ENCODE results near the gene KLK8. TPM values are rescaled to one million over a fixed set of nuclear protein-coding genes. Genes with fewer than 3 reads are reported as not detected.
A peak's percentile ranks its signal among the peaks of the same experiment; 100 is the strongest.

Gene KLK8
- total RNA-seq, 1 experiment from 2014 or later = 2.7 TPM

DNA sequence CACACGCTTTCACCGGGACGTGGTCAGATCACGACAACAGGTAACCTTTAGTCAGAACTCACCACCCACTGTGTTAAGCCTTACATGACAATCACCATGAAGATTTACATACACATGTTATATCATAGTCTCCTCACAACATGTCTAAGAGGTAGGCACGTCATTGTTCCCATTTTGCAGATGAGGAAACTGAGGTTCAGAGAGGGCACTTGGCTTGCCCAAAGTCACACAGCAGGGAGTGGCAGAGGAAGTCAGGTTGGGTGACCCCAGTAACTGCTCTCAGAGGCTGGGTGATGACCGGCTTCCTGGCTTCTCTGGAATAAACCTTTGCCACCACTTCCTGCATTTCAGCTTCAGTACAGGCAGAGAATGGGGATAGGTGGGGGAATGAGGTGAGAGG, 12.8 kb upstream of the KLK8 start:
- peaks cover 4 to 17% of the 10 kb centered on the region in 2 experiments for H3K4me1 Mint-ChIP-seq
- Histone ChIP-seq H2AK5ac (ENCODE audit: insufficient read length, low read length) (no peak overlapping the region), H3K23me2 (ENCODE audit: insufficient read length, low read depth, low read length, poor library complexity, severe bottlenecking) (peaks cover 13% of the 10 kb centered on the region), H3K56ac (ENCODE audit: insufficient read length, low read depth, low read length) (no peak overlapping the region), H4K8ac (replicated peaks; ENCODE audit: insufficient read length, low read depth, low read length) (no peak overlapping the region), H3K4me2 (ENCODE audit: insufficient read depth, insufficient read length, low read length) (no peak overlapping the region), H3K79me1 (ENCODE audit: insufficient read depth, low read depth, low read length, poor library complexity, severe bottlenecking) (no peaks in the 10 kb centered on the region), H2BK120ac (ENCODE audit: low read depth, low read length, poor library complexity, severe bottlenecking) (no peak overlapping the region), H3T11ph (ENCODE audit: low read length) (no peak overlapping the region), H2BK12ac (ENCODE audit: insufficient read length, low read depth, low read length) (no peak overlapping the region), H4K91ac (ENCODE audit: insufficient read length, low read depth, low read length) (no peak overlapping the region), H2BK5ac (ENCODE audit: insufficient read length, low read length) (no peak overlapping the region), H2BK20ac (ENCODE audit: low read depth, low read length, poor library complexity, severe bottlenecking) (no peak overlapping the region), H2BK15ac (ENCODE audit: low read depth, low read length) (no peak overlapping the region), H3K9ac (ENCODE audit: extremely low read depth, insufficient read length, low read length) (no peak overlapping the region), H3K27ac (ENCODE audit: insufficient read length, low read depth, low read length) (no peak overlapping the region), H4K5ac (ENCODE audit: insufficient read length, low read depth, low read length) (no peak overlapping the region), H3K4me1 (ENCODE audit: insufficient read depth, low read length) (no peaks in the 10 kb centered on the region), H3K27me3 (ENCODE audit: insufficient read depth, low read length) (no peaks in the 10 kb centered on the region; the same call in 1 of the 2 replicates), H3K9me3 (ENCODE audit: control insufficient read depth, low read depth, low read length) (no peaks in the 10 kb centered on the region), H3K18ac (ENCODE audit: insufficient read length, low read depth, low read length) (no peak overlapping the region), H4K20me1 (ENCODE audit: control insufficient read depth, insufficient read depth, insufficient read length) (no peaks in the 10 kb centered on the region), H3K79me2 (ENCODE audit: insufficient read depth, low read length) (no peaks in the 10 kb centered on the region), H3K23ac (ENCODE audit: insufficient read length, low read depth, low read length) (no peak overlapping the region), H3K4ac (ENCODE audit: low read depth, low read length) (no peak overlapping the region), H3K14ac (ENCODE audit: insufficient read depth, low read length) (no peak overlapping the region), H2AFZ (ENCODE audit: low read length) (no peak overlapping the region)
- peaks cover 0 to 13% of the 10 kb centered on the region in 2 experiments; a peak in 4 of 5 replicates for H3K9me3 Mint-ChIP-seq
- DNase-seq = no peak
- H3K27ac Mint-ChIP-seq = peak overlapping the region in 1 of 3 experiments; percentile 40; a peak in 1 of 7 replicates
- WGBS (ENCODE audit: extremely low coverage, insufficient read length, low lambda C conversion rate) = no CpG with 5 or more reads among the region's 6 CpGs
- H3K36me3 Mint-ChIP-seq (ENCODE audit: insufficient read depth in 1 of 3, low read depth in 3 of 3) = peaks cover 0 to 2% (median 0%) of the 10 kb centered on the region in 3 experiments; a peak in 2 of 7 replicates
- TF ChIP-seq, protein P1, sequence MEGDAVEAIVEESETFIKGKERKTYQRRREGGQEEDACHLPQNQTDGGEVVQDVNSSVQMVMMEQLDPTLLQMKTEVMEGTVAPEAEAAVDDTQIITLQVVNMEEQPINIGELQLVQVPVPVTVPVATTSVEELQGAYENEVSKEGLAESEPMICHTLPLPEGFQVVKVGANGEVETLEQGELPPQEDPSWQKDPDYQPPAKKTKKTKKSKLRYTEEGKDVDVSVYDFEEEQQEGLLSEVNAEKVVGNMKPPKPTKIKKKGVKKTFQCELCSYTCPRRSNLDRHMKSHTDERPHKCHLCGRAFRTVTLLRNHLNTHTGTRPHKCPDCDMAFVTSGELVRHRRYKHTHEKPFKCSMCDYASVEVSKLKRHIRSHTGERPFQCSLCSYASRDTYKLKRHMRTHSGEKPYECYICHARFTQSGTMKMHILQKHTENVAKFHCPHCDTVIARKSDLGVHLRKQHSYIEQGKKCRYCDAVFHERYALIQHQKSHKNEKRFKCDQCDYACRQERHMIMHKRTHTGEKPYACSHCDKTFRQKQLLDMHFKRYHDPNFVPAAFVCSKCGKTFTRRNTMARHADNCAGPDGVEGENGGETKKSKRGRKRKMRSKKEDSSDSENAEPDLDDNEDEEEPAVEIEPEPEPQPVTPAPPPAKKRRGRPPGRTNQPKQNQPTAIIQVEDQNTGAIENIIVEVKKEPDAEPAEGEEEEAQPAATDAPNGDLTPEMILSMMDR (conservative IDR thresholded peaks at IDR 0.05) = no peak
- no peak overlapping the region for H3K4me3 Mint-ChIP-seq
- peaks cover 74% of the 10 kb centered on the region for H3K27me3 Mint-ChIP-seq (ENCODE audit: low read depth)
